Natural killer cell (primary cell): ENCODE data around the gene ARHGAP26. TPM values are rescaled to one million over a fixed set of nuclear protein-coding genes. Genes with fewer than 3 reads are reported as not detected.

Experiments
- ATAC-seq, 3 donors: fragments of 150-1000 bp in 2 of 3; fragments of 200-7000 bp in 1 of 3; cut with Tn5 transposase; 1 replicate in 1 of 3; 2 replicates in 2 of 3; pipeline ENCODE4 v1.10.0; 2021; ENCODE audit warnings: mild to moderate bottlenecking in 2 of 3, moderate library complexity in 2 of 3
- DNase-seq, 2 donors: peaks; one replicate each; pipeline versions ENCODE4 v3.0.0 to v3.0.0-alpha.2; 2013 to 2021; ENCODE audit warnings: mixed read lengths in 1 of 2
- H3K27ac ChIP-seq: one replicate; pipeline ENCODE4 v1.5.1; 2013; ENCODE audit warnings: mild to moderate bottlenecking, low read length
- H3K27me3 ChIP-seq: one replicate; pipeline ENCODE4 v1.6.1; 2013; ENCODE audit warnings: low read length; ENCODE audit not compliant: control insufficient read depth, insufficient read depth
- H3K36me3 ChIP-seq: one replicate; pipeline ENCODE4 v1.6.1; 2013; ENCODE audit warnings: low read length; ENCODE audit not compliant: control insufficient read depth, insufficient read depth
- H3K4me1 ChIP-seq: one replicate; pipeline ENCODE4 v1.6.1; 2013; ENCODE audit warnings: low read length; ENCODE audit not compliant: control insufficient read depth, insufficient read depth
- H3K4me3 ChIP-seq: one replicate; pipeline ENCODE4 v1.5.1; 2013; ENCODE audit warnings: low read length
- H3K9me3 ChIP-seq: one replicate; pipeline ENCODE4 v1.6.1; 2013; ENCODE audit warnings: low read length; ENCODE audit not compliant: control insufficient read depth, insufficient read depth
- H3K27ac Mint-ChIP-seq, 2 donors: one replicate each; pipeline ENCODE4 v1.8.0; 2022; ENCODE audit warnings: mild to moderate bottlenecking in 2 of 2, mixed read lengths in 2 of 2, moderate library complexity in 1 of 2
- H3K27me3 Mint-ChIP-seq, 2 donors: one replicate each; pipeline ENCODE4 v1.8.0; 2022; ENCODE audit warnings: low read depth in 2 of 2, mixed read lengths in 2 of 2
- H3K36me3 Mint-ChIP-seq: one replicate; pipeline ENCODE4 v1.8.0; 2022; ENCODE audit warnings: mixed read lengths
- H3K4me1 Mint-ChIP-seq, 2 donors: one replicate each; pipeline ENCODE4 v1.8.0; 2022; ENCODE audit warnings: mixed read lengths in 2 of 2
- H3K4me3 Mint-ChIP-seq: one replicate; pipeline ENCODE4 v1.8.0; 2022; ENCODE audit warnings: mild to moderate bottlenecking, moderate library complexity, mixed read lengths
- H3K9me3 Mint-ChIP-seq, 2 donors: one replicate each; pipeline ENCODE4 v1.8.0; 2022; ENCODE audit warnings: mixed read lengths in 2 of 2
- CTCF ChIP-seq: fragments of 200-600 bp; IDR thresholded peaks from one replicate; pipeline ENCODE4 v1.8.0; 2022; ENCODE audit warnings: antibody characterized with exemption
- WGBS: methylation state at CpG from one replicate; pipeline ENCODE4 v1.1.7; 2013; ENCODE audit warnings: missing lambda C conversion rate; ENCODE audit not compliant: insufficient coverage; 5-methylcytosine and 5-hydroxymethylcytosine counted together
- intact Hi-C: fragments of 100-400 bp; cut with micrococcal nuclease; formaldehyde crosslinking; loops from one replicate; pipeline ENCODE4 v1.14.2; 2022
- total RNA-seq, 4 donors: library from RNA; stranded (reverse); fragments of 120-200 nt in 1 of 4; gene quantifications; one replicate each; pipeline versions ENCODE4 v1.2.3 to v1.2.4, GENCODE V29; 2013 to 2022

ARHGAP26 gene
- total RNA-seq, 3 donors from 2014 or later (not counting 1 experiment from before 2014, with no cell fraction given), result 153 to 159 (median 158) TPM

- Histone ChIP-seq H3K4me1 (peaks cover 2% of the 10 kb centered on the region), H3K9me3 (no peaks in the 10 kb centered on the region), H3K4me3 (no peak overlapping the region), H3K27ac (no peak overlapping the region), H3K27me3 (no peaks in the 10 kb centered on the region), H3K36me3 (peaks cover 10% of the 10 kb centered on the region)
- H3K9me3 Mint-ChIP-seq, result no peaks in the 10 kb centered on the region
- H3K27me3 Mint-ChIP-seq, result no peaks in the 10 kb centered on the region
- peak; percentile 79 for TF ChIP-seq CTCF
- peak in 2 of 3 donors; percentile 54 to 62 for ATAC-seq
- 74% methylated on average over 9 of the region's 9 CpGs for WGBS
- H3K4me1 Mint-ChIP-seq, result peaks cover 53 to 58% of the 10 kb centered on the region in 2 donors
- no peak overlapping the region for H3K27ac Mint-ChIP-seq
- H3K4me3 Mint-ChIP-seq, result no peak overlapping the region
- peak in 1 of 2 donors; percentile 60 for DNase-seq
- H3K36me3 Mint-ChIP-seq, result no peaks in the 10 kb centered on the region
- intact Hi-C loops, result loop anchor here (2.0 to 10.0 kb wide), 3 partner anchors 140 to 734 kb away; no protein-coding TSS in a partner anchor
Measured at GRCh38 chr5:142888469-142889085, 118.4 kb downstream of the ARHGAP26 start.

- ATAC-seq, result no peak
- H3K27ac Mint-ChIP-seq, result peak overlapping the region; percentile 2 to 8
- intact Hi-C loops, result no loop called here
- H3K4me1 ChIP-seq, result no peaks in the 10 kb centered on the region
- H3K4me3 Mint-ChIP-seq, result no peak overlapping the region
- H3K36me3 Mint-ChIP-seq, result peaks cover 10% of the 10 kb centered on the region
- no peak for TF ChIP-seq CTCF
- H3K36me3 ChIP-seq, result peaks cover 27% of the 10 kb centered on the region
- no peaks in the 10 kb centered on the region for H3K27me3 ChIP-seq
- DNase-seq, result no peak
- WGBS, result 80% methylated on average over 2 of the region's 3 CpGs
- H3K27me3 Mint-ChIP-seq, result no peaks in the 10 kb centered on the region
- no peak overlapping the region for H3K27ac ChIP-seq
- H3K9me3 ChIP-seq, result no peaks in the 10 kb centered on the region
- H3K4me3 ChIP-seq, result no peak overlapping the region
- H3K4me1 Mint-ChIP-seq, result peaks cover 45% of the 10 kb centered on the region in 2 donors
- H3K9me3 Mint-ChIP-seq, result no peaks in the 10 kb centered on the region
Measured at GRCh38 chr5:142892021-142892420, 121.8 kb downstream of the ARHGAP26 start.

- H3K4me1 Mint-ChIP-seq, result peaks cover 43 to 44% of the 10 kb centered on the region in 2 donors
- peaks cover 10% of the 10 kb centered on the region for H3K36me3 Mint-ChIP-seq
- ATAC-seq, result no peak
- H3K4me1 ChIP-seq, result no peaks in the 10 kb centered on the region
- H3K27me3 Mint-ChIP-seq, result no peaks in the 10 kb centered on the region
- intact Hi-C loops, result no loop called here
- peaks cover 46% of the 10 kb centered on the region for H3K36me3 ChIP-seq
- H3K27ac ChIP-seq, result no peak overlapping the region
- no peak for TF ChIP-seq CTCF
- no peak overlapping the region for H3K27ac Mint-ChIP-seq
- H3K4me3 ChIP-seq, result no peak overlapping the region
- H3K9me3 ChIP-seq, result no peaks in the 10 kb centered on the region
- no peak for DNase-seq
- H3K4me3 Mint-ChIP-seq, result no peak overlapping the region
- 100% methylated on average over 1 of the region's 2 CpGs for WGBS
- no peaks in the 10 kb centered on the region for H3K27me3 ChIP-seq
- H3K9me3 Mint-ChIP-seq, result no peaks in the 10 kb centered on the region
Measured at GRCh38 chr5:142894315-142894714, 124.1 kb downstream of the ARHGAP26 start.

- H3K27me3 Mint-ChIP-seq, result no peaks in the 10 kb centered on the region
- H3K36me3 ChIP-seq, result peaks cover 48% of the 10 kb centered on the region
- no peak overlapping the region for H3K4me3 ChIP-seq
- H3K27me3 ChIP-seq, result no peaks in the 10 kb centered on the region
- H3K4me3 Mint-ChIP-seq, result no peak overlapping the region
- H3K4me1 ChIP-seq, result no peaks in the 10 kb centered on the region
- H3K36me3 Mint-ChIP-seq, result peaks cover 10% of the 10 kb centered on the region
- 100% methylated on average over 1 of the region's 1 CpG for WGBS
- no peaks in the 10 kb centered on the region for H3K9me3 Mint-ChIP-seq
- peaks cover 45 to 49% of the 10 kb centered on the region in 2 donors for H3K4me1 Mint-ChIP-seq
- TF ChIP-seq CTCF, result no peak
- intact Hi-C loops, result no loop called here
- H3K9me3 ChIP-seq, result no peaks in the 10 kb centered on the region
- H3K27ac ChIP-seq, result no peak overlapping the region
- ATAC-seq (no peak), DNase-seq (no peak)
- H3K27ac Mint-ChIP-seq, result peak overlapping the region in 1 of 2 donors; percentile 25
Measured at GRCh38 chr5:142894749-142895148, 124.6 kb downstream of the ARHGAP26 start.
